Fibroblast of pulmonary artery (primary cell): ENCODE results near the gene CCDC40.

Experiments
- DNase-seq: peaks from one replicate; pipeline ENCODE4 v3.0.0-alpha.2; 2010; ENCODE audit warnings: low read depth
- H3K4me3 ChIP-seq: replicated peaks from 2 replicates; pipeline ENCODE4 v1.5.1; 2011; ENCODE audit warnings: low read depth, mild to moderate bottlenecking, control low read depth, low read length, moderate library complexity
- TF ChIP-seq, protein P1 (sequence below): IDR thresholded peaks from 2 replicates; pipeline ENCODE4 v1.5.1; 2011; ENCODE audit warnings: mild to moderate bottlenecking, control low read depth, low read length, inconsistent platforms; ENCODE audit errors: missing control alignments

The CCDC40 gene

GRCh38 chr17:80115159-80115558 is 78.7 kb downstream of the CCDC40 start:
- no peak for DNase-seq
- TF ChIP-seq, protein P1, sequence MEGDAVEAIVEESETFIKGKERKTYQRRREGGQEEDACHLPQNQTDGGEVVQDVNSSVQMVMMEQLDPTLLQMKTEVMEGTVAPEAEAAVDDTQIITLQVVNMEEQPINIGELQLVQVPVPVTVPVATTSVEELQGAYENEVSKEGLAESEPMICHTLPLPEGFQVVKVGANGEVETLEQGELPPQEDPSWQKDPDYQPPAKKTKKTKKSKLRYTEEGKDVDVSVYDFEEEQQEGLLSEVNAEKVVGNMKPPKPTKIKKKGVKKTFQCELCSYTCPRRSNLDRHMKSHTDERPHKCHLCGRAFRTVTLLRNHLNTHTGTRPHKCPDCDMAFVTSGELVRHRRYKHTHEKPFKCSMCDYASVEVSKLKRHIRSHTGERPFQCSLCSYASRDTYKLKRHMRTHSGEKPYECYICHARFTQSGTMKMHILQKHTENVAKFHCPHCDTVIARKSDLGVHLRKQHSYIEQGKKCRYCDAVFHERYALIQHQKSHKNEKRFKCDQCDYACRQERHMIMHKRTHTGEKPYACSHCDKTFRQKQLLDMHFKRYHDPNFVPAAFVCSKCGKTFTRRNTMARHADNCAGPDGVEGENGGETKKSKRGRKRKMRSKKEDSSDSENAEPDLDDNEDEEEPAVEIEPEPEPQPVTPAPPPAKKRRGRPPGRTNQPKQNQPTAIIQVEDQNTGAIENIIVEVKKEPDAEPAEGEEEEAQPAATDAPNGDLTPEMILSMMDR, result no peak
- no peak overlapping the region for H3K4me3 ChIP-seq

DNA sequence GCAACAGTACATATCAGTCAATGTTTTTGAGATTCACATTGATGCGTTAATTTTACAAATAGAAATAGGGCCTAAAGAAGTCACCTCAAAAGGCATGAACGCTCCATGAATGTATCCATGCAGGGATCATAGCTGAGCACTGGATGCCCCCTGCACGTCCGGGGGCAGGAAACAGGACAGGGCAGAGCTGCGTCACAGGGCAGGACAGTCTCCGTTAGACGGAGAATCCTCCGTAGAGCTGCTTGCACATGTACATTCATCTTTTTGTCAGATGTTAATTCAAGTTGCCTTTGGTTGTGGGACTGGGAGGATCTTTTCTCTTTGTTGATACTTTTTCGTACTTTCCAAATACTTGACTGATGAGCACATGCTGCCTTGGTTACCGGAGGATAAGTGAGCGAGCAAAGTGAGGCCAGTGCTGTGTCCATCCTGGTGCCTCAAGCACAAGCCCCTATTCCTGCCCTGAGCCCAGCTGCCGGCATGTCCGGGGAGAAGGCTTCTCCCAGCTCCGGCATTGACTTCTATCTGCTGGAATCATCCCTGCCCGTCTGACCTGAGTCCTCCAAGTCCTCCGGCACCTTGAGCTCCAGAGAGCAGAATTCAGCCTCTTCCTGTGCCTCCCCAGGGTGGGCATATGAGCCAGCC is 80.0 kb downstream of the CCDC40 start:
- H3K4me3 ChIP-seq, result no peak overlapping the region
- DNase-seq, result no peak
- TF ChIP-seq, protein P1, result no peak

DNA sequence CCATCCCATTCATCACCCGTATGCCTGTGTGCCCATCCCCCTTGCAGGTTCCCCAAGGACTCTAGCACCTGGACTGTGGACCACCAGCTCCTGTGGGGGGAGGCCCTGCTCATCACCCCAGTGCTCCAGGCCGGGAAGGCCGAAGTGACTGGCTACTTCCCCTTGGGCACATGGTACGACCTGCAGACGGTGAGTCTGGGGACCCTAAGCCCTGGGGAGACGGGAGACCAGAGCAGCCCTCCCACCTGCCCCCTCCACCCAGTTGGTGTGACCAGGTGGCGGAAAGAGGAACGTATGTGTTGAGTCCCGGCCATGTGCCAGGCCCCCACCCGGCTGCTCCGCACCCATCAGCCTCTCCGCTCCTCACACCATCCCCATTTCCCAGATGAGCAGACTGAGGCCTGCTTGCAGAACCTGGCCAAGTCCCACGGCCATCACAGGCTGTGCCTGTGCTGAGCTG is 80.5 kb downstream of the CCDC40 start:
- no peak for DNase-seq
- H3K4me3 ChIP-seq, result no peak overlapping the region
- TF ChIP-seq, protein P1, result no peak

DNA sequence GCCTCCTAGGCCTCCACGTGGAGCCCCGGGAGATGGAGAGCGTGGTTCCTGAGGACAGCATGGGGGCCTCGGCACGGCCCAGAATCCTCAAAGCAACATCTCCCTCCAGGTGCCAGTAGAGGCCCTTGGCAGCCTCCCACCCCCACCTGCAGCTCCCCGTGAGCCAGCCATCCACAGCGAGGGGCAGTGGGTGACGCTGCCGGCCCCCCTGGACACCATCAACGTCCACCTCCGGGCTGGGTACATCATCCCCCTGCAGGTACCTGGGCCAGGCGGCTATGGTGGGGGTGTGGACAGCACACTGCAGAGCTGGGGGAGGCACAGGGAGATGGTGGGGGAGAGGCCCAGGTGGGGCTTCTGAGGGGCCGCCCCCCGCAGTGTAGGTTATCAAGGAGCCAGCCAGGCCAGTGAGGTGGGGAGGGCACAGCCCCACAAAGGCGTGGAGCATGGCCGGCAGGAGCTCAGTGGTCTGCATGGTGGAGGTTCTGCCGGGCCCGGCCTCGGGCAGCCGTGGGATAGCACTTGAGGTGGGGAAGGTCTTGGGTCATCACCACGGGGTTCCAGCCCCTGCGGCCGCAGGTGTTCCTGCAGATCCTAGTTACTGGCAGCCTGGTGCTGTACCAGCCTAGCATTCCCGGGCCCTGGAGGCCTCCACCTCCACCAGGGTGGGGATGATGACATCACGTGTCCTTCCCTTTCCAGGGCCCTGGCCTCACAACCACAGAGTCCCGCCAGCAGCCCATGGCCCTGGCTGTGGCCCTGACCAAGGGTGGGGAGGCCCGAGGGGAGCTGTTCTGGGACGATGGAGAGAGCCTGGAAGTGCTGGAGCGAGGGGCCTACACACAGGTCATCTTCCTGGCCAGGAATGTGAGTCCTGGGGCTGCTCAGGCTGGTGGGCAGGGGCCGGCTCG is 81.3 kb downstream of the CCDC40 start:
- TF ChIP-seq, protein P1, result no peak
- no peak for DNase-seq
- no peak overlapping the region for H3K4me3 ChIP-seq

GRCh38 chr17:80118601-80119270 is 82.3 kb downstream of the CCDC40 start:
- TF ChIP-seq, protein P1, result no peak
- DNase-seq, result no peak
- no peak overlapping the region for H3K4me3 ChIP-seq

GRCh38 chr17:80119271-80119791 is 82.9 kb downstream of the CCDC40 start:
- no peak for DNase-seq
- TF ChIP-seq, protein P1, result no peak
- H3K4me3 ChIP-seq, result no peak overlapping the region
